GM04503 (cell line): ENCODE results near the gene SIAH1.
A peak's percentile ranks its signal among the peaks of the same experiment; 100 is the strongest.
"Not testable (repeated sequence)": the region's sequence is repeated elsewhere in the genome, so short reads cannot be mapped to it uniquely, and the experiment has no call there.

Experiments used
- DNase-seq: peaks from one replicate; pipeline ENCODE4 v3.0.0-alpha.2; 2012; ENCODE audit warnings: low read depth

The SIAH1 gene

GRCh38 chr16:48385253-48386150 is at the start of gene SIAH1:
Gene SIAH1, minus strand, starts transcription at chr16:48385413. Its CDS starts 22,985 bp downstream, at chr16:48362428.
- DNase-seq, result no peak

- DNase-seq, result no peak
Observed at GRCh38 chr16:48434653-48435317, 49.6 kb upstream of the SIAH1 start.

GRCh38 chr16:48433850-48434530 is 48.8 kb upstream of the SIAH1 start:
- no peak for DNase-seq

- DNase-seq, result no peak
Observed at GRCh38 chr16:48433116-48433849, 48.1 kb upstream of the SIAH1 start.

- DNase-seq, result no peak
Observed at GRCh38 chr16:48432136-48432535, 46.9 kb upstream of the SIAH1 start.

GRCh38 chr16:48430890-48431289 is 45.7 kb upstream of the SIAH1 start:
- no peak for DNase-seq

- DNase-seq, result no peak
Observed at GRCh38 chr16:48426244-48427141, 41.3 kb upstream of the SIAH1 start.

GRCh38 chr16:48422537-48422936 is 37.3 kb upstream of the SIAH1 start:
- DNase-seq, result no peak

GRCh38 chr16:48421741-48422140 is 36.5 kb upstream of the SIAH1 start:
- DNase-seq, result no peak

- DNase-seq, result no peak
Observed at GRCh38 chr16:48420437-48420836, 35.2 kb upstream of the SIAH1 start.

GRCh38 chr16:48416617-48417016 is 31.4 kb upstream of the SIAH1 start:
- not testable (repeated sequence) for DNase-seq

- DNase-seq, result no peak
Observed at GRCh38 chr16:48413272-48413671, 28.1 kb upstream of the SIAH1 start.

GRCh38 chr16:48409839-48410632 is 24.8 kb upstream of the SIAH1 start:
- peak; percentile 47 for DNase-seq

GRCh38 chr16:48408688-48409087 is 23.5 kb upstream of the SIAH1 start:
- no peak for DNase-seq

GRCh38 chr16:48405907-48406306 is 20.7 kb upstream of the SIAH1 start:
- no peak for DNase-seq

- no peak for DNase-seq
Observed at GRCh38 chr16:48405153-48405552, 19.9 kb upstream of the SIAH1 start.

GRCh38 chr16:48402547-48402946 is 17.3 kb upstream of the SIAH1 start:
- not testable (repeated sequence) for DNase-seq

GRCh38 chr16:48395375-48395774 is 10.2 kb upstream of the SIAH1 start:
- DNase-seq, result no peak

- DNase-seq, result no peak
Observed at GRCh38 chr16:48394355-48394703, 9.1 kb upstream of the SIAH1 start.
